Keratinocyte (primary cell): ENCODE data around the gene IFNA14.

ENCODE experiments used
- EZH2 ChIP-seq: IDR thresholded peaks from one replicate; pipeline ENCODE4 v1.6.1; 2012; ENCODE audit warnings: inconsistent platforms, mild to moderate bottlenecking, low read length, moderate library complexity
- TF ChIP-seq, protein P1 (sequence below), 3 experiments: IDR thresholded peaks in 1 of 3; conservative IDR thresholded peaks in 1 of 3; optimal IDR thresholded peaks in 1 of 3; 2 replicates in 2 of 3; 3 replicates in 1 of 3; pipeline versions ENCODE3 to v1.5.1; 2011; ENCODE audit warnings: low read length in 3 of 3, mild to moderate bottlenecking in 3 of 3, moderate library complexity in 2 of 3, control low read depth in 1 of 3, inconsistent platforms in 1 of 3; ENCODE audit not compliant: insufficient read depth in 2 of 3; ENCODE audit errors: extremely low read depth in 1 of 3

DNA sequence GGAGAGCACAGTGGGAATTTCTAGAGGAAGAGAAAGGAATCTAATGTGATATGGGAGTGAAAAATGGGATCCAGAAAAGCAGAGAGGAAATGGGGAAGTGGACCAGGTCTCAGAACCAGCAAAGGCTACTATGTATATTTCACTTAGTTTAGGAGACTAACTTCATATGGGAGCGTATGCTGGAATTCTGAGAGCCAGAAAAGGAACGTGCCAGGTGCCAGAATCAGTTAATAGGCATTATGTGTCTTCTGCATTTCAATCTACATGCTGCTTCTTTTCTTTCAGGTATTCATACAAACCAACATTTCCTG is 28.5 kb upstream of the IFNA14 start:
- no peak for TF ChIP-seq EZH2
- TF ChIP-seq, protein P1, sequence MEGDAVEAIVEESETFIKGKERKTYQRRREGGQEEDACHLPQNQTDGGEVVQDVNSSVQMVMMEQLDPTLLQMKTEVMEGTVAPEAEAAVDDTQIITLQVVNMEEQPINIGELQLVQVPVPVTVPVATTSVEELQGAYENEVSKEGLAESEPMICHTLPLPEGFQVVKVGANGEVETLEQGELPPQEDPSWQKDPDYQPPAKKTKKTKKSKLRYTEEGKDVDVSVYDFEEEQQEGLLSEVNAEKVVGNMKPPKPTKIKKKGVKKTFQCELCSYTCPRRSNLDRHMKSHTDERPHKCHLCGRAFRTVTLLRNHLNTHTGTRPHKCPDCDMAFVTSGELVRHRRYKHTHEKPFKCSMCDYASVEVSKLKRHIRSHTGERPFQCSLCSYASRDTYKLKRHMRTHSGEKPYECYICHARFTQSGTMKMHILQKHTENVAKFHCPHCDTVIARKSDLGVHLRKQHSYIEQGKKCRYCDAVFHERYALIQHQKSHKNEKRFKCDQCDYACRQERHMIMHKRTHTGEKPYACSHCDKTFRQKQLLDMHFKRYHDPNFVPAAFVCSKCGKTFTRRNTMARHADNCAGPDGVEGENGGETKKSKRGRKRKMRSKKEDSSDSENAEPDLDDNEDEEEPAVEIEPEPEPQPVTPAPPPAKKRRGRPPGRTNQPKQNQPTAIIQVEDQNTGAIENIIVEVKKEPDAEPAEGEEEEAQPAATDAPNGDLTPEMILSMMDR (optimal IDR thresholded peaks at IDR 0.05 in 1 of 3, IDR thresholded peaks at IDR 0.05 in 1 of 3, conservative IDR thresholded peaks at IDR 0.05 in 1 of 3; ENCODE audit: extremely low read depth in 1 of 3, insufficient read depth in 2 of 3, low read length in 3 of 3), result no peak
